Retina (tissue), 1 donor: Measurements from ENCODE around the gene KMT5C.
"Not testable (repeated sequence)": the region's sequence is repeated elsewhere in the genome, so short reads cannot be mapped to it uniquely, and the experiment has no call there.

Experiments
- DNase-seq: peaks from one replicate; pipeline ENCODE4 v3.0.0-alpha.2; 2016

The KMT5C gene

GRCh38 chr19:55320844-55321419 is 18.7 kb upstream of the KMT5C start:
- DNase-seq, result no peak

GRCh38 chr19:55321466-55322137 is 18.1 kb upstream of the KMT5C start:
- DNase-seq, result no peak

GRCh38 chr19:55322204-55322885 is 17.3 kb upstream of the KMT5C start:
- DNase-seq, result no peak

GRCh38 chr19:55324662-55325061 is 15.0 kb upstream of the KMT5C start:
- DNase-seq, result no peak

GRCh38 chr19:55325172-55325571 is 14.5 kb upstream of the KMT5C start, which contains the start of gene TMEM150B:
TMEM150B (minus strand) TSS chr19:55325341; CDS start chr19:55321036, 4,305 bp downstream.
- DNase-seq, result no peak

GRCh38 chr19:55328774-55329318 is 10.8 kb upstream of the KMT5C start:
- DNase-seq, result not testable (repeated sequence)

- not testable (repeated sequence) for DNase-seq
Observed at GRCh38 chr19:55329791-55330190, 9.9 kb upstream of the KMT5C start.

GRCh38 chr19:55333870-55334269 is 5.8 kb upstream of the KMT5C start:
- no peak for DNase-seq

- no peak for DNase-seq
Observed at GRCh38 chr19:55336101-55336500, 3.6 kb upstream of the KMT5C start.

- peak; percentile 51 for DNase-seq
Observed at GRCh38 chr19:55339889-55340783, 460 bp downstream of the KMT5C start.

GRCh38 chr19:55340784-55341147 is 1.1 kb downstream of the KMT5C start:
- peak; percentile 55 for DNase-seq

- DNase-seq, result no peak
Observed at GRCh38 chr19:55341171-55341588, 1.5 kb downstream of the KMT5C start.

- no peak for DNase-seq
Observed at GRCh38 chr19:55341595-55342531, 2.2 kb downstream of the KMT5C start.

- DNase-seq, result no peak
Observed at GRCh38 chr19:55344444-55344843, 4.8 kb downstream of the KMT5C start.

GRCh38 chr19:55345101-55345817 is 5.6 kb downstream of the KMT5C start:
- no peak for DNase-seq

- no peak for DNase-seq
Observed at GRCh38 chr19:55345818-55346724, 6.4 kb downstream of the KMT5C start.

GRCh38 chr19:55346725-55347441 is 7.2 kb downstream of the KMT5C start:
- no peak for DNase-seq

GRCh38 chr19:55347442-55348009 is 7.8 kb downstream of the KMT5C start:
- no peak for DNase-seq
